GM21619 (cell line): Measurements from ENCODE around the gene CBFB.
"Not testable (repeated sequence)": the region's sequence is repeated elsewhere in the genome, so short reads cannot be mapped to it uniquely, and the experiment has no call there.

Experiments used
- ATAC-seq: cut with Tn5 transposase; IDR thresholded peaks from one replicate; pipeline ENCODE4 v1.9.1; 2021; ENCODE audit not compliant: unreplicated experiment

The CBFB gene

GRCh38 chr16:67028696-67029253 is at the start of gene CBFB:
Gene CBFB (plus strand): TSS chr16:67029149. CDS start chr16:67029408, 259 bp downstream.
- ATAC-seq: peak; percentile 63

GRCh38 chr16:66983033-66983432 is 45.9 kb upstream of the CBFB start:
- ATAC-seq: no peak

- no peak for ATAC-seq
Measured at GRCh38 chr16:66984892-66985311, 44.0 kb upstream of the CBFB start.

- ATAC-seq: no peak
Measured at GRCh38 chr16:66986559-66986958, 42.4 kb upstream of the CBFB start.

- ATAC-seq: no peak
Measured at GRCh38 chr16:66988197-66988788, 40.7 kb upstream of the CBFB start, which contains the start of gene CES4A. Gene CES4A (plus strand): TSS chr16:66988589. CDS start chr16:66988773, 184 bp downstream.

GRCh38 chr16:66991545-66992077 is 37.3 kb upstream of the CBFB start:
- no peak for ATAC-seq

- not testable (repeated sequence) for ATAC-seq
Measured at GRCh38 chr16:66993558-66993957, 35.4 kb upstream of the CBFB start.

GRCh38 chr16:66996324-66996982 is 32.5 kb upstream of the CBFB start:
- ATAC-seq: no peak

GRCh38 chr16:66996983-66997358 is 32.0 kb upstream of the CBFB start:
- no peak for ATAC-seq

GRCh38 chr16:67000384-67001351 is 28.3 kb upstream of the CBFB start:
- no peak for ATAC-seq

- ATAC-seq: no peak
Measured at GRCh38 chr16:67001726-67002125, 27.2 kb upstream of the CBFB start.

GRCh38 chr16:67006930-67007658 is 21.9 kb upstream of the CBFB start:
- ATAC-seq: no peak

GRCh38 chr16:67009158-67009557 is 19.8 kb upstream of the CBFB start:
- ATAC-seq: no peak

GRCh38 chr16:67011274-67011673 is 17.7 kb upstream of the CBFB start:
- no peak for ATAC-seq

GRCh38 chr16:67013233-67013822 is 15.6 kb upstream of the CBFB start:
- ATAC-seq: no peak

GRCh38 chr16:67013823-67014633 is 14.9 kb upstream of the CBFB start:
- ATAC-seq: no peak

GRCh38 chr16:67014634-67015312 is 14.2 kb upstream of the CBFB start:
- no peak for ATAC-seq

- ATAC-seq: no peak
Measured at GRCh38 chr16:67015313-67015731, 13.6 kb upstream of the CBFB start.

- no peak for ATAC-seq
Measured at GRCh38 chr16:67016143-67016542, 12.8 kb upstream of the CBFB start.
